ENCODE measurements around the gene ZFP3. TPM values are rescaled to one million over a fixed set of nuclear protein-coding genes. Genes with fewer than 3 reads are reported as not detected.
"Not testable (repeated sequence)": the region's sequence is repeated elsewhere in the genome, so short reads cannot be mapped to it uniquely, and the experiment has no call there.

ZFP3 gene
- total and polyA plus RNA-seq, 2 experiments from 2014 or later: 0.23 to 0.24 TPM

GRCh38 chr17:5115673-5116651, 37.7 kb downstream of the ZFP3 start, which contains the start of gene USP6:
Gene USP6 (plus strand): TSS chr17:5116032. CDS start chr17:5130368, 14,336 bp downstream.
- 95% methylated on average over 51 of the region's 87 CpGs for WGBS (ENCODE audit: low lambda C conversion rate, missing lambda C conversion rate)
- DNase-seq (ENCODE audit: low spot score): no peak
- Histone ChIP-seq H3K27ac (no peak within 1 kb of the TSS), H3K4me2 (no peak within 1 kb of the TSS), H3K36me3 (replicated peaks; ENCODE audit: insufficient read depth, low read depth) (no peaks in the 10 kb centered on the region), H3K9me2 (replicated peaks; ENCODE audit: insufficient read depth) (no peaks in the 10 kb centered on the region), H3K4me3 (no peak within 1 kb of the TSS), H3K9me3 (ENCODE audit: low read depth) (no peaks in the 10 kb centered on the region), H4K20me1 (ENCODE audit: insufficient read depth, poor library complexity, severe bottlenecking) (no peaks in the 10 kb centered on the region), H3K4me1 (ENCODE audit: insufficient read depth) (peaks cover 1% of the 10 kb centered on the region), H3K79me2 (peaks cover 5% of the 10 kb centered on the region), H3K27me3 (no peaks in the 10 kb centered on the region), H2AFZ (no peak within 1 kb of the TSS)
- TF ChIP-seq CTCF (IDR thresholded peaks at IDR 0.05; ENCODE audit: poor library complexity): no peak
- TF ChIP-seq EZH2phosphoT487 (IDR thresholded peaks at IDR 0.05; ENCODE audit: low read depth, severe bottlenecking, unreplicated experiment): no peak
- TF ChIP-seq EZH2 (IDR thresholded peaks at IDR 0.05; ENCODE audit: borderline replicate concordance): no peak

- 78% methylated on average over 6 of the region's 6 CpGs for WGBS (ENCODE audit: low lambda C conversion rate, missing lambda C conversion rate)
- no peak for DNase-seq (ENCODE audit: low spot score)
- no peaks in the 10 kb centered on the region for H3K27me3 ChIP-seq
Measured at GRCh38 chr17:5118219-5118618, 40.0 kb downstream of the ZFP3 start.

DNA sequence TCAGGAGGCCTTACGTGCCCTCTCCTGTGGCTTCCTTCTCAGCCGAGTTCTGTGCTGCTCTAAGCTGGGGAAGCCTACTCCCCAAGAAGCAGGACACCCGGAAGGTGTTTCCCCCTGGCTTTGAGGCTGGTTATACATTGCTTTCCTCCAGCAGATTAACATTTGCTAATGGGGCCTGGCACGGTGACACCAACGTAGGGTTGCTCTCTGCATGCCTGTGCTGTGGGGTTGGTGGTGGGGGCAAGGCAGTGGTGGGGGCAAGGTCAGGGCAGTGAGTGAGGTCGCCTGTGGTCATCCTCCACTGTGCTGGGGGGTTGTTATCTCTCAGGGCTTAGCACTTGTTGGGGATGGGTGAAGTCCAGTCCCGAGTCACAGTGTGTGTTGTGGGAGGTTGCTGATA, 41.8 kb downstream of the ZFP3 start:
- TF ChIP-seq EZH2 (IDR thresholded peaks at IDR 0.05; ENCODE audit: borderline replicate concordance) (no peak), CTCF (IDR thresholded peaks at IDR 0.05; ENCODE audit: poor library complexity) (no peak), EZH2phosphoT487 (IDR thresholded peaks at IDR 0.05; ENCODE audit: low read depth, severe bottlenecking, unreplicated experiment) (no peak)
- no peak overlapping the region for H3K27ac ChIP-seq
- DNase-seq (ENCODE audit: low spot score): no peak
- no peak overlapping the region for H2AFZ ChIP-seq
- H4K20me1 ChIP-seq (ENCODE audit: insufficient read depth, poor library complexity, severe bottlenecking): no peaks in the 10 kb centered on the region
- 76% methylated on average over 6 of the region's 7 CpGs for WGBS (ENCODE audit: low lambda C conversion rate, missing lambda C conversion rate)
- H3K27me3 ChIP-seq: no peaks in the 10 kb centered on the region
- peaks cover 7% of the 10 kb centered on the region for H3K4me1 ChIP-seq (ENCODE audit: insufficient read depth)
- H3K9me2 ChIP-seq (replicated peaks; ENCODE audit: insufficient read depth): no peaks in the 10 kb centered on the region
- no peaks in the 10 kb centered on the region for H3K36me3 ChIP-seq (replicated peaks; ENCODE audit: insufficient read depth, low read depth)
- no peaks in the 10 kb centered on the region for H3K79me2 ChIP-seq
- no peaks in the 10 kb centered on the region for H3K9me3 ChIP-seq (ENCODE audit: low read depth)
- H3K4me3 ChIP-seq: no peak overlapping the region
- H3K4me2 ChIP-seq: no peak overlapping the region

More at GRCh38 chr17:5118219-5118618, 40.0 kb downstream of the ZFP3 start:
- Histone ChIP-seq H3K27ac (no peak overlapping the region), H4K20me1 (ENCODE audit: insufficient read depth, poor library complexity, severe bottlenecking) (no peaks in the 10 kb centered on the region), H3K4me3 (no peak overlapping the region), H3K4me1 (ENCODE audit: insufficient read depth) (peaks cover 7% of the 10 kb centered on the region), H3K9me2 (replicated peaks; ENCODE audit: insufficient read depth) (no peaks in the 10 kb centered on the region), H3K79me2 (no peaks in the 10 kb centered on the region), H3K9me3 (ENCODE audit: low read depth) (no peaks in the 10 kb centered on the region), H3K4me2 (no peak overlapping the region), H3K36me3 (replicated peaks; ENCODE audit: insufficient read depth, low read depth) (no peaks in the 10 kb centered on the region), H2AFZ (no peak overlapping the region)
- TF ChIP-seq CTCF (IDR thresholded peaks at IDR 0.05; ENCODE audit: poor library complexity): no peak
- no peak for TF ChIP-seq EZH2 (IDR thresholded peaks at IDR 0.05; ENCODE audit: borderline replicate concordance)
- no peak for TF ChIP-seq EZH2phosphoT487 (IDR thresholded peaks at IDR 0.05; ENCODE audit: low read depth, severe bottlenecking, unreplicated experiment)

DNA sequence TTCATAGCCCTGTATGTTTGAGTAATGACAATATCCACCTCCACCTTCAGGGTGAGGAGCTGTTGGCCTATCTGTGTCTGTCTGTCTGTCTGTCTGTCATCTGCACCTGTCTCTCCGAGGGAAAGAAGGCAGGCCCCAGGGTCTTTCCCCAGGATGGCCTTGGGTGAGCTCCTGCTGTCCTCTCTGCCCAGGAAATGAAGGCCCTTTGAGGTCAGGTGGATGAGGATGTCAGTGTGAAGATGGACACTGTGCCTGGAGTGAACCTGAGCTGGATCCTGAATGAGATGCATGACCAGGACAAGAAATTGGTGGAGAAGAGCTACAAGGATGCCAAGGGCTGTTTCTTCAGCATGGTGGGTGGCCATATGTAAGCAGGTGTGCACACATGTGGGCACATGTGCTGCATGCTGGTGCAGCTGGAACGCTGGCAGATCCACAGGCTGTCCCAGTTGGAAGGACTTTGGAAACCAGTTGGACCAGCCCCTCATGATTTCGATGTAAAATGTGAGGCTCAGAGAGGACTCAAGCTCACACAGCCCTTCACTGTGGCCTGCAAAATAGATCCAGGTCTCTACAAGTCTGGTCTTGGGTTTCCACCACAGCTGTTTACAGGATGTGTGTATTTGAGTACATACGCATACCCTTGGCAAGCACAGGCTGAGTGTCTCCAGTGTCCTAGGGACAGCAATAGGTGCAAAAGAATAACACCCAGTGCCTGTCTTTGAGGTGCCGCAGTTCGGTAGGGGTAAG, 42.3 kb downstream of the ZFP3 start:
- not testable (repeated sequence) for H3K27me3 ChIP-seq; DNase-seq (ENCODE audit: low spot score)
- WGBS (ENCODE audit: low lambda C conversion rate, missing lambda C conversion rate): 88% methylated on average over 6 of the region's 6 CpGs

More for the DNA sequence above, 42.3 kb downstream of the ZFP3 start:
- H2AFZ ChIP-seq; H3K79me2 ChIP-seq; H3K4me2 ChIP-seq; H4K20me1 ChIP-seq (ENCODE audit: insufficient read depth, poor library complexity, severe bottlenecking); H3K4me1 ChIP-seq (ENCODE audit: insufficient read depth); H3K27ac ChIP-seq; H3K36me3 ChIP-seq (replicated peaks; ENCODE audit: insufficient read depth, low read depth); H3K9me3 ChIP-seq (ENCODE audit: low read depth); H3K4me3 ChIP-seq; H3K9me2 ChIP-seq (replicated peaks; ENCODE audit: insufficient read depth): not testable (repeated sequence)

Measured in hepatocyte (in vitro differentiated cells).